ENCODE results near the gene NDST3.

The NDST3 gene

DNA sequence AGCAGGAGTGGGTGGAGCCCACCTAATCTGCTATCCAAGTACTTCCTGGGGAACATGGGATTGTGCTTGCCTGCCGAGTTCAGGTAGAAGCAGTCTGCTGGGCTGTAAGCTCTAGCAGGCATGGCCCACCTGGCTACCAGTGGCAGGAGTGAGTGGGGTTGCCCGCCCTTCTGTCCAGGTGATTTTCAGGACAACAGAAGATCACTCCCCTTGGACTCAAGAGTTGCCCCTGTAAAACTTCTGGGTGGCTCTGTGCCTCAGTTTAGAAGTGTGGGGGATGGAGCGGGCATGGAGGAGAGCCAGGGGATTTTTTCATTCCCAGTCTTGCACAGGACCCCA, 43.5 kb downstream of the NDST3 start:
- DNase-seq (ENCODE audit: low read depth in 2 of 2), result no peak

DNA sequence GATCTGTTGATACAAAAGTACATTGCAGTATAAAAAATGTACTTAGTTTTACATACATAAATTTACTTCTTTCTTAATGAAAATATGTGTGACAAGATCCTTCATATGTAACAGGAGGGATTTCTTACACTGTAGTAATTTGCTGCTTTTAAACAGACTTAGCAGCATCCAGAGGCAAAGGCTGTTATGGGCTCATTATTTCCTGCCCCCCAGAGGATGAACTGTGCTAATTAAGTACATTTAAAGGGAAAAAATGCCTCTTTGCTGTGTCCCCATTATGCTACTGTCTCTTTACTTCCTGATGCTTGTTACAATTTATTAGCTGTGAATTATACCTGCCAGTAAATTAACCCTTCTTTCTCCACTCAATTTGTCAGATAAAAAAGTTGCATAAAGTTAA, 47.1 kb downstream of the NDST3 start:
- no peak for DNase-seq (ENCODE audit: low read depth in 2 of 2)

- DNase-seq (ENCODE audit: low read depth in 2 of 2), result no peak
Observed at GRCh38 chr4:118082182-118082581, 47.9 kb downstream of the NDST3 start.

DNA sequence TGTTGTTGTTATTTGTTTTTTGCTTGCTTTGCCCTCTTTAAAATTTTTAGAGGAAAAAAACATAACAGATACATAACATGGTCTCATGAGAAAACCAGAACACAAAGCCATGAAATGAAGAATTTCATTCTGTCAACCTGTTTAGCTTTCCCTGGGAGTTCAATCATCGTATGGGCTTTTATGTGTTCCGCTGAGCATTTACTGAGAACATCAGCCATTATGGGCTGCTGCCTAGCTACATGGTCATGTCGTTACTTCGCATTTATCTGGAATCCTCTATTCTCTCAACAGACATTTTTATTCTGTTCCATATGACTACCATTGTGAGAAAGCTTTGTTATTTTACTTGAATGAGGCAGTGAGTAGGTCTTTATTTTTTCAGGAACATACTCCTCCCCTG, 51.4 kb downstream of the NDST3 start:
- no peak for DNase-seq (ENCODE audit: low read depth in 2 of 2)

DNA sequence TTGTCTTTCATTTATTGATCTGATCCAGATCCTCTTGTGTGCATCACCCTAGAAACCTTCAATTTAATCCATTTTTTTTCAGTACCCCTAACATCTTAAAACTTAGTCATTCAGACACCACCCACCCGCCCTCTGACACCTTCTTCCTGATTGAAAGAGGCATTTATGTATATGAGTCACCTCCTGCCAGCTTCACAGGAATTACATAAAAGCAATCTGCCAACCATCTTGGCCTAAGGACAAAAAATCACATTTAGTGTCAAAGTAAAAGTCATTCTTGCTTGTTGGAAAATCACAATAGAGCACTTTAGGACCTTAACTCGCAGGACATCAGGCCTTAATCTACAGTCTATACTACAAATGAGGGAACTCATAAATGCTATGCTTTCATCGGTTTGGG, 52.1 kb downstream of the NDST3 start:
- DNase-seq (ENCODE audit: low read depth in 2 of 2), result peak in 1 of 2 donors; percentile 0

- DNase-seq (ENCODE audit: low read depth in 2 of 2), result no peak
Observed at GRCh38 chr4:118087366-118087765, 53.1 kb downstream of the NDST3 start.

DNA sequence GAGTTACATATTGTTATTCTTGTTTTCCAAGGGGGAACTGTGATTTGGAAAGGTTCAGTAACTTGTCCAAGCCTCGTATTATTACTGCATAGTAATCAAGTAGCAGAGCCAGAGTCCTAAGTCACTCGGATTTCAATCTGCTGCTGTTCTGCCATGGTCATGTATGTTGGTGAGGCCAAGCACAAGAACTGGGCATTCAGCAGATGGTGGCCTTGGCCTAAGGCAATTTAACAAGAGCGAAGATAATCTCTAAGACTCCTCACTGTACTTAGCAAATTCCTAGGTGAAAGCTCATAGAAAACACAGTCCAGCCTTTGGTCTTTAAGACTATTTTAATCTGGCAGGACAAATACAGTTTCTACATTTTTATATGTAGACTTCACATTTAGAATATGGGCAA, 64.8 kb downstream of the NDST3 start:
- DNase-seq (ENCODE audit: low read depth in 2 of 2), result no peak

DNA sequence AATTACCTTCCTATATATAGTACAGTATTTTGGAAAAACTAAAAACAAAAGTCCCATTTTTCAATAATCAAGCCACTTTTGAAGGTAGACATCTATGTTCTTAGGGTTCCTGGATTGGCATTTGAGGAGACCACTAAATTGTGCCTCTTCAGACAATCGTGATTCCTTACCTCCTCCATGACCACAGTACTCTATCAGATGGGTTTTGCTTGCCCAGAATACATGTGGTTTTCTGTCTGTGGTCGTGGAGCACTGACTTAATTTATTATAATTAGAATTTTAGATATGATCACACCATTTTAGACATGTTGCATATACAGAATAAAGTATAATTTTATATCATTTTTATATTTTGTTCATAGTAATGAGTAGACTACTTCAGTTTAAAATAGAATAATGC, 67.9 kb downstream of the NDST3 start:
- no peak for DNase-seq (ENCODE audit: low read depth in 2 of 2)

DNA sequence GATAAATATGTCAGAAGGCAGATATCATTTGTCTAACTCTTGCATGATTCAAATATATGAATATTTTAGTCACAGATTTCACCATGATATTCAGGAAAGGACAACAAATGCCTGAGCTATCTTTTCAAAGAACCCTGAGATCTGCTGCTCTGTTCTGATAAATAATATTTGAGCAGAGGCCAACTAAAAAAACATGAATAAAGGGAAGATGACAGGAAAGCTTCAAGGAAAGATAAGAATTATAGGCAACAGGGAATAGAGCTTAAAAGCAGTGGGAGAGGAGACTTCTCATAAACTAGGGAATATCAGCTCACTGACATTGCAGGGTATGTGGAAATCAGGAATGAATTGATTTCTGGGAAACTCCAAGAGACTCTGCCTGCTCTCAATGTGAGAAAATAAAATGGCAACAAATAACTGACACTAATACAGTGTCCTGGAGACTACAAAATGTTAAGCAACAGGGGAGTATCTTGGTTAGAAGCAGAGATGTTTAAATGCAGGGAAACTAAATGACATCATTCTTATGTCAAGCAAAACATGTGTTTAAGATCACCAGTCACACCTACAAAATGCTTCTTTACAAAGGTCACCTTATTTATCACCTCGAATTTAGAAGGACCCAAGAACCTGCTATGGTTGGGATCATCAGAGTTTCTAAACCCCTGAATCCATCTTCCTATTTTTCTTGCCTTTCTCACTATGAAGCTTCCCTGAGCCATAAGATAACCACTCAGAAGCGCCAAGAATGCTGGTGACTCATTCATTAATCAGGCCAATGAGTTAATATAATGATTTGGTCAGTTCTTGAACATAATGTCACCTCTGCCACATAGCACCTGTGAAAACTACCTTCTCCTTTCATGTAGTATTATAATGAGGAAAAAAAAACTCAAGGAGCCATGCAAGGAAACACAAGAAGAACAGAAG, 78.1 kb downstream of the NDST3 start:
- no peak for DNase-seq (ENCODE audit: low read depth in 2 of 2)

DNA sequence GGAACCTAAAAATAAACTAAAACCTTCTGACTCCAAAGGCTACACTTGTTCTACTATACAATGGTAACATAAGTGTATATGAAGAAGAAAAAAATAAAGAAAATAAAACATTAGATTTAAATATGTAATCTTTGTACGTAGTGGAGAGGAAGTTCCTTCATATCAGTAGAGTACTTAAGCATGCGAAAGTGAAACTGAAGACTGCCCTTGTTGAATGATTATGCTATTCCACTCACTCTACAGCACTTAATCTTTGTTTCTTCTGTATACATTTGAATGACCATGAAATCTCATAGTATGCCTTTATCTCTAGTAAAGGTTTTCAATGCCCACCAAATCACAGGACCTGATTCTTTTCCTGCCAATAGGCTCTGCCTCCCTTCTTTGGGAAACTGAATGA, 78.9 kb downstream of the NDST3 start:
- no peak for DNase-seq (ENCODE audit: low read depth in 2 of 2)

DNA sequence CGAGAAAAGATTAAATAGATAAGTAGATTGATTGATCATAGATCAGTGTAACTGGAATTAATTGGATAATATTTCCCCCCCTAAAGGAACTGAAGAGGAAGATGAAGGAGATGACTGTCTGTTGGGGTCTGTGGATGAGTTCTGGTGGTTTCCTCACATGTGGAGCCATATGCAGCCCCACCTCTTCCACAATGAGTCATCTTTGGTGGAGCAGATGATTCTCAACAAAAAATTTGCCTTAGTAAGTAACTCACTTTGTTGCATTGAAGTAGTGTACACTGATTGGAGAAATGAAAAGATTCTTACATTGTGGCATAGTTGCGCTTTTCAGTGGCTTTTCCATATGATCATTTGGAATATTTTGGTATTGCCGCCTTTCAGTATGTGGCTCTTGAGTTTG, 80.4 kb downstream of the NDST3 start:
- no peak for DNase-seq (ENCODE audit: low read depth in 2 of 2)

GRCh38 chr4:118120120-118120760, 86.0 kb downstream of the NDST3 start:
- DNase-seq (ENCODE audit: low read depth in 2 of 2), result no peak

- no peak for DNase-seq (ENCODE audit: low read depth in 2 of 2)
Observed at GRCh38 chr4:118124997-118125396, 90.7 kb downstream of the NDST3 start.

- no peak for DNase-seq (ENCODE audit: low read depth in 2 of 2)
Observed at GRCh38 chr4:118139241-118139640, 105.0 kb downstream of the NDST3 start.

- DNase-seq (ENCODE audit: low read depth in 2 of 2), result no peak
Observed at GRCh38 chr4:118141240-118141639, 107.0 kb downstream of the NDST3 start.

DNA sequence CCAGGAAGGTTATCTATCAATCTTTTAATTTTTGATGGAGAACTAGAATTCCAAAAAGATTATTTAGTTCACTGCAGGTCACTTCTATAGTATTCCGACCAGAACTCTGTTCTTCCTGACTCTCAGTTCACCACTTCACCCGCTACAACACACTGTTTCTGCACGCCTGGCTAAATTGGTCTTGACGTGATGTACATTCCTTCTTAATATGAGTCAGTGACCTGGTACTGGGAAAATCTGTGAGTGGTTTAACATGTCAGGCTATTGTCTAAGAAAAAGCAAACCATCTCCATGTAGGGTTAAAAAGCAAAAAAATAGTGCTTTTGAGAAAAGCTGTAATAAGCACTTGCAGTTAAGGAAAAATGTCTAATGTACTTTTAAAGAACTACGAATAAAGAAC, 120.4 kb downstream of the NDST3 start:
- no peak for DNase-seq (ENCODE audit: low read depth in 2 of 2)

GRCh38 chr4:118155516-118155915, 121.2 kb downstream of the NDST3 start:
- DNase-seq (ENCODE audit: low read depth in 2 of 2), result no peak

- DNase-seq (ENCODE audit: low read depth in 2 of 2), result no peak
Observed at GRCh38 chr4:118158763-118159375, 124.6 kb downstream of the NDST3 start.

GRCh38 chr4:118167306-118167705, 133.0 kb downstream of the NDST3 start:
- no peak for DNase-seq (ENCODE audit: low read depth in 2 of 2)

DNA sequence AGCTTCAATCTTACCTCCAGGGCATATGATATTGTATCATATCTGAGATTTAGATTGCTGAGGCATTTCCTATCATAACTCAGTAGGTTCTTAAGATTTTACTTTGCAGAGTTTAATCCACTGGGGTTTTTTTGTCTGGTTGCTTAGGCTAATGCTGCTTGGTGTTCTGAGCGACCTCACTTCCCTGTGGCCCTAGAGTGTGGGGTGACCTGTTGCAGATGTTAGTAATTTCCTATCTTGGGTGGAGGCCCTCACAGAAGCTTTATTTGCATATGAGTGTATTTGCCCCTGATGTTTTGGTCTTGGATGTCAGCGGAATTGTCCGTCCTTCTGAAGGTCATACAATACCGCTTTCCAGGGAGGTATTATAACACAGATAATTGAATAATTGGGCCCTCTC, 137.1 kb downstream of the NDST3 start:
- no peak for DNase-seq (ENCODE audit: low read depth in 2 of 2)

DNA sequence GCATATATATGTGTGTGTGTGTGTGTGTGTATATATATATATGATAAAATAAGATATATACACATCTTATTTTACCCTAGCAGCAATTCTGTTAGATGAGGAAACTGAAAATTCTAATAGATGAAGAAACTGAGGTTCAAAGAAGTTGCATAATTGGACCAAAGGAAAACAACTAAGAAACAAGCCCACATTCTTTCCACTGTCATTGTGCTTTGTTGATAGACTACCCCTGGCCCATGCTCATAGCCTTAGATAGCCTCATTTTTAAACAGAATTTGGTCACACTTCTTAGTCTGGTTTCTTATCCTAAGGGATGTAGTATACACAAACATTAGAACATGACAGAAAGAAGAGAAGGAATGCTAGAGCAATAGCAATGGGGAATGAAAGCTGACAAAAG, 138.8 kb downstream of the NDST3 start:
- no peak for DNase-seq (ENCODE audit: low read depth in 2 of 2)

DNA sequence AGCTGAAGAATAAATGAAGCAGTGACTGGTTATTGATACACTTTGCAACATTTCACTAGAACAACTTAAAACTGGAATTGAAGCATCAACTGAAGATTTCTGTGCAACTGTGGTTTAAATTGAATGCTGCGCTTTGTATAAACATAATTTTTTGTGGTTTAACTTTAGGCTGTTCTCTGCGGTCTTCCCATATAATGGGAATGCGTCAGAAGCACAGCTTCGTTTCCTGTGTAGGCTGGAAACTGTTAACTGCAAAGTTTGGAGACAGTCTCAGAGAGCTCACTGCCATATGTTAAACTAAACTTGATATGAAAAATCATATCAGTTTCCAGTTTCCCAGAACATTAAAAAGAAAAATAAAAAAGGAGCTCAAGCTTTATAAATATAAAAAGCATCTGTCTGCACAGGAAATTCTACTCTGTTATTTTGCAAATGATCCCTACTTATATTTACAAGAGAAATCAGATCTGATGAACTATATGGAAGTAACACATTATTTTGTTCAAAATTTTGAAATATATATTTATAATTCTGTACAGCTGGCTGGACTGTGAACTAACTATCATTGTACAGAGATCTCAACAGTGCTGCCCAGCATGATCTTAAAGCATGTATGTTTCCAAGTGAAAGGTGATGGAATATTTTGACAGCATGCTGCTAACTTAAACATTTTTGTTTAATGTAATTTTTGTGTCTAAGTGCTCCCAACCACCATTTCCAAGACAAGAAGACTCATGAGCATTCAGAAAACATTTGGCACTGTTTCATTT, 139.9 kb downstream of the NDST3 start:
- no peak for DNase-seq (ENCODE audit: low read depth in 2 of 2)
